GM12878 (cell line): ENCODE results near the gene AMPD3. TPM values are rescaled to one million over a fixed set of nuclear protein-coding genes. Genes with fewer than 3 reads are reported as not detected.

Experiments
- ATAC-seq: fragments of 200-7000 bp; cut with Tn5 transposase; 3 replicates; pipeline ENCODE4 v1.9.1; 2020; ENCODE audit warnings: mild to moderate bottlenecking, moderate library complexity
- BruUV-seq: library from RNA; stranded (reverse); fragments of 400-500 nt; replicated peaks from 2 replicates; lab custom pipeline; 2021; lab: Mats Ljungman, UMichigan
- CTCF ChIA-PET: fragments of 300-600 bp; sonication (Branson Sonifier 250); formaldehyde crosslinking; extraction: SDS; loops from one replicate; lab custom pipeline; 2021; ENCODE audit warnings: inconsistent platforms; lab: Yijun Ruan, JAX
- POLR2A ChIA-PET: fragments of 350-600 bp; formaldehyde crosslinking; extraction: SDS; loops from one replicate; lab custom pipeline; 2021; ENCODE audit warnings: inconsistent platforms; lab: Charles Lee
- RAD21 ChIA-PET: fragments of 300-600 bp; sonication (Branson Sonifier 250); formaldehyde crosslinking; loops from one replicate; lab custom pipeline; 2023; ENCODE audit warnings: antibody characterized with exemption; ENCODE audit not compliant: unreplicated experiment; lab: Charles Lee
- SMC1A ChIA-PET: fragments of 300-600 bp; sonication (Branson Sonifier 250); formaldehyde crosslinking; loops from one replicate; lab custom pipeline; 2023; ENCODE audit not compliant: unreplicated experiment, uncharacterized antibody; lab: Charles Lee
- DNase-seq: peaks from one replicate; pipeline ENCODE4 v3.0.0-alpha.2; 2011; ENCODE audit warnings: low read depth, low spot score
- FAIRE-seq: peaks from 3 replicates; lab custom pipeline; 2011; peaks lifted over from hg19 to GRCh38; lab: Jason Lieb, UNC
- H2AFZ ChIP-seq: 2 replicates; pipeline ENCODE4 v1.6.0; 2011; ENCODE audit warnings: low read depth, low read length, control low read depth; ENCODE audit not compliant: control insufficient read depth
- H3K27ac ChIP-seq: 2 replicates; pipeline ENCODE4 v1.5.1; 2011; ENCODE audit warnings: control low read depth; ENCODE audit not compliant: control insufficient read depth, insufficient read depth
- H3K27me3 ChIP-seq, 2 experiments: replicated peaks in 1 of 2; 2 replicates each; pipeline versions ENCODE4 v1.6.0 to v1.6.1; 2011; ENCODE audit warnings: low read length in 1 of 2; ENCODE audit not compliant: control insufficient read depth in 2 of 2, insufficient read depth in 2 of 2
- H3K36me3 ChIP-seq, 2 experiments: 2 replicates each; pipeline ENCODE4 v1.5.1; 2011; ENCODE audit warnings: low read length in 1 of 2; ENCODE audit not compliant: control insufficient read depth in 2 of 2, insufficient read depth in 2 of 2
- H3K4me1 ChIP-seq: 2 replicates; pipeline ENCODE4 v1.6.1; 2011; ENCODE audit warnings: mild to moderate bottlenecking, low read length, moderate library complexity, mixed read lengths; ENCODE audit not compliant: control insufficient read depth, insufficient read depth
- H3K4me2 ChIP-seq: 2 replicates; pipeline ENCODE4 v1.6.0; 2011; ENCODE audit warnings: control low read depth; ENCODE audit not compliant: control insufficient read depth, insufficient read depth
- H3K4me3 ChIP-seq: fragments of 200-600 bp; sonication (generic); 2 replicates; pipeline ENCODE4 v1.5.1; 2016
- H3K79me2 ChIP-seq: 2 replicates; pipeline ENCODE4 v1.6.0; 2011; ENCODE audit warnings: low read length; ENCODE audit not compliant: control insufficient read depth, insufficient read depth
- H3K9ac ChIP-seq: 2 replicates; pipeline ENCODE4 v1.8.0; 2011; ENCODE audit warnings: low read length, control low read depth, mixed read lengths; ENCODE audit not compliant: control insufficient read depth, insufficient read depth
- H3K9me3 ChIP-seq: replicated peaks from 3 replicates; pipeline ENCODE4 v1.5.1; 2011; ENCODE audit warnings: mild to moderate bottlenecking, low read length; ENCODE audit not compliant: control insufficient read depth, insufficient read depth
- H4K20me1 ChIP-seq: 2 replicates; pipeline ENCODE4 v1.6.0; 2011; ENCODE audit not compliant: control insufficient read depth, insufficient read depth
- BCLAF1 ChIP-seq: fragments of 450-650 bp; IDR thresholded peaks from 2 replicates; pipeline ENCODE4 v1.6.1; 2017; ENCODE audit warnings: antibody characterized with exemption, mild to moderate bottlenecking, moderate library complexity
- BRCA1 ChIP-seq: IDR thresholded peaks from 2 replicates; pipeline ENCODE4 v1.6.1; 2011; ENCODE audit warnings: low read depth, low read length, improper control_type of control experiment
- CUX1 ChIP-seq: IDR thresholded peaks from 2 replicates; pipeline ENCODE4 v1.6.1; 2012; ENCODE audit warnings: improper control_type of control experiment, low read depth, low read length; ENCODE audit not compliant: insufficient replicate concordance
- ELK1 ChIP-seq: IDR thresholded peaks from 2 replicates; pipeline ENCODE4 v1.6.1; 2012; ENCODE audit warnings: low read depth, low read length, improper control_type of control experiment
- HDAC6 ChIP-seq: fragments of 200-600 bp; sonication (generic); IDR thresholded peaks from one replicate; pipeline ENCODE4 v1.8.0; 2017; ENCODE audit warnings: antibody characterized with exemption; ENCODE audit not compliant: unreplicated experiment
- IKZF2 ChIP-seq, 2 experiments: fragments of 450-650 bp; IDR thresholded peaks; 2 replicates each; pipeline ENCODE4 v1.6.1; 2017; ENCODE audit warnings: mild to moderate bottlenecking in 2 of 2, moderate library complexity in 2 of 2
- KAT2A ChIP-seq: conservative IDR thresholded peaks from 2 replicates; pipeline ENCODE4 v1.6.1; 2011; ENCODE audit warnings: low read depth, low read length; ENCODE audit not compliant: control insufficient read depth
- MTA3 ChIP-seq: IDR thresholded peaks from 2 replicates; pipeline ENCODE4 v1.6.1; 2012; ENCODE audit warnings: low read length, inconsistent platforms, borderline replicate concordance
- POLR2AphosphoS5 ChIP-seq: IDR thresholded peaks from 2 replicates; pipeline ENCODE4 v1.6.1; 2011; ENCODE audit warnings: mild to moderate bottlenecking, low read length, inconsistent platforms
- RAD51 ChIP-seq: fragments of 450-650 bp; IDR thresholded peaks from 2 replicates; pipeline ENCODE4 v1.6.1; 2016; ENCODE audit warnings: moderate library complexity, mild to moderate bottlenecking, inconsistent platforms
- RELA ChIP-seq: fragments of 450-650 bp; IDR thresholded peaks from 2 replicates; pipeline ENCODE4 v1.8.0; 2014; ENCODE audit warnings: borderline replicate concordance; ENCODE audit not compliant: partially characterized antibody
- SMC3 ChIP-seq: IDR thresholded peaks from 2 replicates; pipeline ENCODE4 v1.6.1; 2011; ENCODE audit warnings: low read length, improper control_type of control experiment, borderline replicate concordance
- TBL1XR1 ChIP-seq: IDR thresholded peaks from 2 replicates; pipeline ENCODE4 v1.6.1; 2012; ENCODE audit warnings: low read depth, low read length, improper control_type of control experiment
- ZNF207 ChIP-seq: fragments of 450-650 bp; IDR thresholded peaks from 2 replicates; pipeline ENCODE4 v1.6.1; 2014; ENCODE audit warnings: antibody characterized with exemption, mild to moderate bottlenecking, borderline replicate concordance
- WGBS: methylation state at CpG from one replicate; pipeline ENCODE4 v1.1.6; 2016; ENCODE audit warnings: low lambda C conversion rate; ENCODE audit not compliant: insufficient replicate concordance, insufficient coverage; ENCODE audit errors: missing lambda C conversion rate; 5-methylcytosine and 5-hydroxymethylcytosine counted together
- in situ Hi-C: fragments of 300-500 bp; cut with MboI; formaldehyde crosslinking; loops from 9 replicates; pipeline ENCODE4 v1.14.3; 2018; ENCODE audit warnings: mixed read lengths
- intact Hi-C: fragments of 100-400 bp; cut with micrococcal nuclease; formaldehyde crosslinking; loops from one replicate; pipeline ENCODE4 v1.14.2; 2022; ENCODE audit not compliant: unreplicated experiment
- polyA plus RNA-seq, 11 experiments: library from polyadenylated mRNA; depleted of rRNA in 4 of 11; unstranded in 6 of 11; stranded (reverse) in 5 of 11; fragments of >200 nt; fragmentation: Nextera tagmentation in 4 of 11; fragmentation: Illumina TruSeq in 1 of 11; extraction: Ambion mirVana in 4 of 11; extraction: Trizol in 1 of 11; gene quantifications; 1 replicate in 1 of 11; 2 replicates in 10 of 11; pipeline versions ENCODE4 v1.2.1 to v1.2.3, GENCODE V29; 2011 to 2016; ENCODE audit warnings: inconsistent platforms in 2 of 11, missing spikeins in 2 of 11, low read depth in 1 of 11
- total RNA-seq, 4 experiments: library from RNA; depleted of rRNA in 3 of 4; stranded (reverse); fragments of >200 nt in 3 of 4; fragmentation: Illumina TruSeq in 1 of 4; extraction: Trizol in 1 of 4; gene quantifications; 2 replicates each; pipeline versions ENCODE4 v1.2.1 to v1.2.3, GENCODE V29; 2013 to 2021

AMPD3 gene
- total and polyA plus RNA-seq, 10 of the 15 experiments (the other 5 are each of a cell fraction or from before 2014, with no cell fraction given) = 5.6 to 28.6 (median 15.9) TPM

- TF ChIP-seq BCLAF1 = no peak
Observed at GRCh38 chr11:10439351-10439750, 15.7 kb upstream of the AMPD3 start (continued).

GRCh38 chr11:10439924-10440323, 15.1 kb upstream of the AMPD3 start:
- POLR2A ChIA-PET = interaction anchor here (1.3 kb wide), 1 partner anchor 10 kb away, joined by 3 read pairs; no protein-coding TSS in a partner anchor
- no peak for FAIRE-seq
- no peak overlapping the region for H3K27ac ChIP-seq
- H4K20me1 ChIP-seq = no peaks in the 10 kb centered on the region
- H3K4me3 ChIP-seq = no peak overlapping the region
- 73% methylated on average over 6 of the region's 6 CpGs for WGBS
- ATAC-seq = no peak
- intact Hi-C loops (no loop called here), in situ Hi-C loops (no loop called here)
- no peaks in the 10 kb centered on the region; a peak in 1 of 4 replicates for H3K27me3 ChIP-seq
- H3K36me3 ChIP-seq = no peaks in the 10 kb centered on the region
- CTCF ChIA-PET = interaction anchor here (1.3 to 9.0 kb wide), 3 partner anchors 12 to 101 kb away, joined by 3 to 69 read pairs (median 11); partner anchors contain the start of genes AMPD3 and RNF141
- H3K9me3 ChIP-seq = no peaks in the 10 kb centered on the region
- SMC1A ChIA-PET = interaction anchor here (1.7 to 5.2 kb wide), 4 partner anchors 10 to 20 kb away, joined by 5 to 44 read pairs (median 18); partner anchors contain the start of gene AMPD3
- DNase-seq = no peak
- no TSS peak for BruUV-seq
- H3K9ac ChIP-seq = no peak overlapping the region
- H3K4me2 ChIP-seq = no peak overlapping the region
- no peaks in the 10 kb centered on the region for H3K79me2 ChIP-seq
- peaks cover 16% of the 10 kb centered on the region for H3K4me1 ChIP-seq
- RAD21 ChIA-PET = interaction anchor here (1.1 to 5.9 kb wide), 4 partner anchors 15 to 50 kb away, joined by 5 to 51 read pairs (median 11); partner anchors contain the start of gene AMPD3
- H2AFZ ChIP-seq = no peak overlapping the region
- TF ChIP-seq SMC3 = no peak
- TF ChIP-seq RELA = no peak
- TF ChIP-seq MTA3 = no peak
- TF ChIP-seq HDAC6 = no peak
- no peak for TF ChIP-seq POLR2AphosphoS5
- no peak for TF ChIP-seq KAT2A
- TF ChIP-seq RAD51 = no peak
- TF ChIP-seq BRCA1 = no peak
- no peak for TF ChIP-seq TBL1XR1
- no peak for TF ChIP-seq ELK1
- TF ChIP-seq ZNF207 = no peak
- TF ChIP-seq IKZF2 (IDR thresholded peaks at IDR 0.05) = no peak
- no peak for TF ChIP-seq CUX1
